Brain microvascular endothelial cell (primary cell): Measurements from ENCODE around the gene ELAVL1.
A peak's percentile ranks its signal among the peaks of the same experiment; 100 is the strongest.

ENCODE experiments used
- DNase-seq: peaks from one replicate; pipeline ENCODE4 v3.0.0-alpha.2; 2020
- H3K27ac ChIP-seq: fragments of 250-450 bp; sonication (Bioruptor Pico); 2 replicates; pipeline ENCODE4 v1.5.1; 2020; ENCODE audit warnings: mild to moderate bottlenecking, moderate library complexity
- H3K27me3 ChIP-seq: fragments of 250-450 bp; sonication (Bioruptor Pico); replicated peaks from 2 replicates; pipeline ENCODE4 v1.5.1; 2020; ENCODE audit warnings: mild to moderate bottlenecking
- H3K36me3 ChIP-seq: fragments of 250-450 bp; sonication (Bioruptor Pico); replicated peaks from 2 replicates; pipeline ENCODE4 v1.5.1; 2020; ENCODE audit warnings: mild to moderate bottlenecking
- H3K4me3 ChIP-seq: 2 replicates; pipeline ENCODE4 v1.5.1; 2011; ENCODE audit warnings: low read depth, mild to moderate bottlenecking, control low read depth, low read length, moderate library complexity
- CTCF ChIP-seq: IDR thresholded peaks from 2 replicates; pipeline ENCODE4 v1.5.1; 2011; ENCODE audit warnings: low read depth, mild to moderate bottlenecking, moderate library complexity, low read length, control low read depth, inconsistent platforms; ENCODE audit errors: missing control alignments
- in situ Hi-C: cut with HindIII; loops from 2 replicates; pipeline ENCODE4 v1.10.0; 2017; ENCODE audit warnings: low sequenced_read_pairs, low pct_ligation_motif_present

ELAVL1 gene

GRCh38 chr19:7997809-7998480 lies 7.5 kb downstream of the ELAVL1 start:
- peak; percentile 7 for TF ChIP-seq CTCF
- peak; percentile 17 for DNase-seq
- H3K27ac ChIP-seq = no peak overlapping the region
- H3K36me3 ChIP-seq = no peaks in the 10 kb centered on the region
- H3K27me3 ChIP-seq = no peaks in the 10 kb centered on the region
- no peak overlapping the region for H3K4me3 ChIP-seq
- in situ Hi-C loops = no loop called here

DNA sequence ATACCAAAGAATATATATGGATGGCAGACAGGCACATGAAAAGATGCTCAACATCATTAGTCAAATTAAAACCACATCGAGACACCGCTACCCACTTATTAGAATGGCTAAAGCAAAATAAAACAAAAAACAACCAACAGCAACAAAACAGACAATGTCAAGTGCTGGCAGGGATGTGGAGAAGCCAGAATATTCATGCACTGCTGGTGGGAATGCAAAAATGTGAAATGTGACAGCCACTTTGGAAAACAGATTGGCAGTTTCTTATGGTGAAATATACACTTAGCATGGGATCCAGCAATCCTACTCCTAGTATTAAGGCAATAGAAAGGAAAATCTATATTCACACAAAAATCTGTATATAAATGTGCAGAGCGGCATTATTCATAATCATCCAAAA lies 8.6 kb downstream of the ELAVL1 start:
- no peak for DNase-seq
- Histone ChIP-seq H3K27ac (no peak overlapping the region), H3K4me3 (no peak overlapping the region), H3K36me3 (no peaks in the 10 kb centered on the region), H3K27me3 (no peaks in the 10 kb centered on the region)
- no peak for TF ChIP-seq CTCF
- in situ Hi-C loops = no loop called here

- no peak overlapping the region for H3K4me3 ChIP-seq
- no peak for DNase-seq
- H3K27me3 ChIP-seq = no peaks in the 10 kb centered on the region
- H3K27ac ChIP-seq = no peak overlapping the region
- TF ChIP-seq CTCF = no peak
- H3K36me3 ChIP-seq = peaks cover 8% of the 10 kb centered on the region
- in situ Hi-C loops = no loop called here
Observed at GRCh38 chr19:7995810-7996158, 9.7 kb downstream of the ELAVL1 start.

GRCh38 chr19:7994928-7995809 lies 10.3 kb downstream of the ELAVL1 start:
- Histone ChIP-seq H3K27me3 (no peaks in the 10 kb centered on the region), H3K36me3 (peaks cover 13% of the 10 kb centered on the region), H3K4me3 (no peak overlapping the region), H3K27ac (no peak overlapping the region)
- no peak for DNase-seq
- in situ Hi-C loops = no loop called here
- TF ChIP-seq CTCF = no peak

DNA sequence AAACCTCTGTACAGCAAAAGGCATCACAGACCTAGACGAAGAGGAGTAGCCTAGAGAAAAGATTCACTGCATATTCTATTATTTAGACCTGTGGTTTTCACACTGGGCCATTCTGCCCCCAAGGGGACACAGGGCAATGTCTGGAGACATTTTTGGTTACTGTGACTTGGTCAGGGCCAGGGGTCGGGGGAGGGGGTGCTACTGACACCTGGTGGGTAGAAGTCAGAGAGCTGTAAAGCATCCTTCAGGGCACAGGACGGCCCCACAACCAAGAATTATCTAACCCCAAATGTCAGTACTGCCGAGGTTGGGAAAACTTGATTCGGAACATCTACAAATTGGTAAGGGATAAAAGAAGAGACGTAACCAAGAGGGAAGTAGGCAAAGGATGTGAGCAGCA lies 11.3 kb downstream of the ELAVL1 start:
- in situ Hi-C loops = no loop called here
- peaks cover 17% of the 10 kb centered on the region for H3K36me3 ChIP-seq
- DNase-seq = no peak
- H3K27ac ChIP-seq = no peak overlapping the region
- no peak overlapping the region for H3K4me3 ChIP-seq
- no peaks in the 10 kb centered on the region for H3K27me3 ChIP-seq
- peak; percentile 3 for TF ChIP-seq CTCF
